SU-DHL-6 (cell line): ENCODE data around the gene RNF220.

Experiments used
- H2AFZ ChIP-seq: fragments of 200-600 bp; sonication (generic); 2 replicates; pipeline ENCODE4 v1.6.1; 2014; ENCODE audit warnings: low read depth, mild to moderate bottlenecking, moderate library complexity, mixed read lengths, antibody characterized with exemption, low read length; ENCODE audit not compliant: severe bottlenecking
- H3F3A ChIP-seq: fragments of 200-600 bp; shearing (Covaris generic); 2 replicates; pipeline ENCODE4 v1.6.0; 2016; ENCODE audit warnings: antibody characterized with exemption, mild to moderate bottlenecking; ENCODE audit not compliant: insufficient read depth
- H3K27ac ChIP-seq: fragments of 200-600 bp; sonication (generic); 2 replicates; pipeline ENCODE4 v1.5.1; 2016; ENCODE audit warnings: low read depth, mild to moderate bottlenecking, low read length, moderate library complexity, mixed read lengths
- H3K27me3 ChIP-seq: fragments of 200-600 bp; sonication (generic), shearing (Covaris generic); 2 replicates; pipeline ENCODE4 v1.6.0; 2014; ENCODE audit warnings: mild to moderate bottlenecking, low read length
- H3K36me3 ChIP-seq: fragments of 200-600 bp; sonication (generic); 2 replicates; pipeline ENCODE4 v1.6.1; 2014; ENCODE audit warnings: mild to moderate bottlenecking, low read length, mixed read lengths
- H3K4me2 ChIP-seq: fragments of 300-600, 200-600 bp; shearing (Covaris generic), sonication (generic); 2 replicates; pipeline ENCODE4 v1.6.0; 2014; ENCODE audit warnings: low read length, low read depth, mild to moderate bottlenecking; ENCODE audit not compliant: poor library complexity, severe bottlenecking
- H3K4me3 ChIP-seq: fragments of 200-600 bp; sonication (generic); 2 replicates; pipeline ENCODE4 v1.5.1; 2014; ENCODE audit warnings: antibody characterized with exemption, low read length, mild to moderate bottlenecking, mixed read lengths; ENCODE audit not compliant: insufficient read depth, poor library complexity, severe bottlenecking
- H3K79me2 ChIP-seq: fragments of 200-600 bp; sonication (generic); 2 replicates; pipeline ENCODE4 v1.6.1; 2014; ENCODE audit warnings: mild to moderate bottlenecking, low read length, moderate library complexity; ENCODE audit not compliant: insufficient read depth
- H3K9ac ChIP-seq: fragments of 200-600 bp; sonication (generic); 2 replicates; pipeline ENCODE4 v1.7.0; 2014; ENCODE audit warnings: mild to moderate bottlenecking, low read length
- H3K9me2 ChIP-seq: fragments of 200-600 bp; sonication (generic); replicated peaks from 2 replicates; pipeline ENCODE4 v1.6.1; 2014; ENCODE audit warnings: low read length; ENCODE audit not compliant: insufficient read depth
- H3K9me3 ChIP-seq: fragments of 200-600 bp; sonication (generic); 2 replicates; pipeline ENCODE4 v1.6.1; 2014; ENCODE audit warnings: low read length, mixed read lengths; ENCODE audit not compliant: insufficient read depth
- H4K20me1 ChIP-seq: fragments of 200-600 bp; sonication (generic); 2 replicates; pipeline ENCODE4 v1.6.1; 2014; ENCODE audit warnings: low read depth, mild to moderate bottlenecking, antibody characterized with exemption, low read length, moderate library complexity, mixed read lengths
- CTCF ChIP-seq: fragments of 200-600 bp; sonication (generic); IDR thresholded peaks from one replicate; pipeline ENCODE4 v1.5.1; 2017; ENCODE audit warnings: antibody characterized with exemption, mild to moderate bottlenecking, low read length, moderate library complexity; ENCODE audit not compliant: insufficient read depth, poor library complexity, severe bottlenecking
- EZH2phosphoT487 ChIP-seq: fragments of 200-600 bp; sonication (generic), shearing (Covaris generic); conservative IDR thresholded peaks from 2 replicates; pipeline ENCODE4 v1.6.1; 2018; ENCODE audit warnings: mild to moderate bottlenecking, antibody characterized with exemption, low read length, moderate library complexity, mixed read lengths

The RNF220 gene

DNA sequence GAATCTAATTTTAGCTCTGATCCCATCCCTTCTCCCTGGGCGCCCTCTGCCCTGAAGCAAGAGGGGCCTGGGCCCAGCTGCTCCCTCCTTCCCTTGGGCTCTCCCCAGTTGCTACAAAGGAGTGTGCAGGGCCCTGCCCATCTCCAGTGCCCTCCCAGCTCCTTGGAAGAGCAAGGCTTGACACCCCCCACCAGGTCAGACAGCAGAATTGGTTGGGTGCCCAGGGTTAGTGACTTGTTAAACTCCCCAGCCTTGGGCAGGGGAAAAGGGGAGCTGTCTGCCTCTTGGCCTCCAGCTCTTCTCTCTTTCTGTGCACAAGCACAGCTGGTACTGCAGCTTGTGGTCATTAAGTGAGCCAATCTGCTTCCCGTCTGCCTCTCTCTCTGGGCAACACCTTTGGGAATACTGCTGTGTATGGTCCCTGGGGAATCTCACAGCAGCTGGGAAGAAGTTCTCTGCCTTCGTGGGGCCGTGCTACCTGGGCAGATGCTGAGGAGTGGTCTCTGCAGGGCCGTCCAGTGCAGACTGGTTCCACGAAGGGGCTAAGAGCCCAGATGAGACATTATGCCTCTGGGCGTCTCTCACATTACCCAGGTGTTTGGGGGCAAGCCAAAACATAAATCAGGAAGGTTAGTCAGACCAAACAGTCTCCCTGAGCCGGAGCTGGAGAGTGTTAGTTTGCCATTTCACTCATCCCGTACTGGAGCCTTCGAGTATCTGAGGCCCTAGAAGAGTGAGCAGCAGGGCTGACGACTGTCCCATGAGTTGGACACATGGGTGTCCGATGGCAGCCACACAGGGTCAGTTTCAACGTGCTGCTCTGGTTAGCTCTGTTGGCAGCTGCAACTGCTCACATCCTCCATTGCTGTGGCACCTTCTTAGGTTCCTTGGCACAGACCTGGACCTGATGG lies 231.9 kb downstream of the RNF220 start:
- H3K79me2 ChIP-seq, result peaks cover 11% of the 10 kb centered on the region; the same call in 1 of the 2 replicates
- H3K27ac ChIP-seq, result no peak overlapping the region
- H2AFZ ChIP-seq, result no peak overlapping the region
- H3F3A ChIP-seq, result no peaks in the 10 kb centered on the region
- H3K4me3 ChIP-seq, result no peak overlapping the region
- no peaks in the 10 kb centered on the region for H3K36me3 ChIP-seq
- H3K27me3 ChIP-seq, result no peaks in the 10 kb centered on the region
- H3K9me3 ChIP-seq, result no peaks in the 10 kb centered on the region
- no peaks in the 10 kb centered on the region for H4K20me1 ChIP-seq
- H3K4me2 ChIP-seq, result no peak overlapping the region
- H3K9me2 ChIP-seq, result no peaks in the 10 kb centered on the region
- H3K9ac ChIP-seq, result no peak overlapping the region
- no peak for TF ChIP-seq EZH2phosphoT487
- TF ChIP-seq CTCF, result no peak

- no peak for TF ChIP-seq CTCF
- no peak for TF ChIP-seq EZH2phosphoT487
- Histone ChIP-seq H3K79me2 (peaks cover 5% of the 10 kb centered on the region; the same call in 1 of the 2 replicates), H3K4me3 (no peak overlapping the region), H3K9me3 (no peaks in the 10 kb centered on the region), H3K36me3 (no peaks in the 10 kb centered on the region), H3K9ac (no peak overlapping the region), H3K9me2 (no peaks in the 10 kb centered on the region), H2AFZ (no peak overlapping the region), H3K27ac (no peak overlapping the region), H3K27me3 (no peaks in the 10 kb centered on the region), H3F3A (no peaks in the 10 kb centered on the region), H3K4me2 (no peak overlapping the region), H4K20me1 (no peaks in the 10 kb centered on the region)
Observed at GRCh38 chr1:44637702-44638411, 232.8 kb downstream of the RNF220 start.

DNA sequence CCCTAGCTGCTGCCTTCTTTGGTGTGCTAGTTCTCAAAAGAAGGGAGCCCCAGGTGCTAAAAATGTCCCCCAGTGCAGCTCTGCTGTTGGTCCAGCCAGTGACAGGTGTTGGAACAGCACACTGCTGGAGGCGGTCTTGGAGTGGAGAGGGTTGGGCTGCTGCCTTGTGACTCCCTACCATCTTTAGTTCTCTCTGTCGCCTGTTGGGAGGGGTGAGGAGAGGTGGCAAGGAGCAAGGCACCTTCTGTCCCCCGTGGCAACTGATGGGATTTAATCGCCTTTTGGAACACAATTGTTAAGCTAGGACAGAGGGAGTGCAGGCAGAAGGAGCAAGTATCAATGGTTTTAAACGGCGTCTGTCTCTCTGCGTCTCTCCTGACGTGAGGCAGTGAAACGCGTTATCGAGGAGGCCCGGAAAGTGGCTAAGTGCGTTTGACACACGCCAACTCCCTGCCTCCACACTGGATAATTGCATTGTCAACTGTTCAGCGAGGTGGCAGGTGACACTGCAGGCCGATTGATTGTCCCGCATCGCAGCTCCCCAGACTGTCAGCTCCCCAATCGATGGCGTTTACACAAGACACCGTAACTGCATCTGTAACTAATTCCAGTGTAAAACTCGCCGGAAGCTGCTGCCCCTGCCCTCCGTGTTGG lies 235.3 kb downstream of the RNF220 start:
- no peak for TF ChIP-seq EZH2phosphoT487
- TF ChIP-seq CTCF, result no peak
- Histone ChIP-seq H3K4me2 (no peak overlapping the region), H3K36me3 (no peaks in the 10 kb centered on the region), H3K9me3 (no peaks in the 10 kb centered on the region), H3K27me3 (no peaks in the 10 kb centered on the region), H4K20me1 (no peaks in the 10 kb centered on the region), H3F3A (no peaks in the 10 kb centered on the region), H3K27ac (no peak overlapping the region), H3K4me3 (no peak overlapping the region), H2AFZ (no peak overlapping the region), H3K9me2 (no peaks in the 10 kb centered on the region), H3K9ac (no peak overlapping the region), H3K79me2 (no peaks in the 10 kb centered on the region)
